Prostate gland (tissue), 2 donors: ENCODE results near the gene KIAA0753.

ENCODE experiments used
- CTCF ChIP-seq, 4 experiments: fragments of 200-600 bp in 2 of 4; fragments of 450-650 bp in 2 of 4; sonication (generic) in 2 of 4; IDR thresholded peaks; 1 replicate in 3 of 4; 2 replicates in 1 of 4; pipeline ENCODE4 v1.5.1; 2016 to 2019; ENCODE audit warnings: antibody characterized with exemption in 4 of 4, mild to moderate bottlenecking in 2 of 4, moderate library complexity in 2 of 4
- POLR2A ChIP-seq: fragments of 450-650 bp; IDR thresholded peaks from one replicate; pipeline ENCODE4 v1.6.1; 2016; ENCODE audit warnings: antibody characterized with exemption, mild to moderate bottlenecking

GRCh38 chr17:6561446-6561845 is 79.1 kb downstream of the KIAA0753 start:
- no peak for TF ChIP-seq POLR2A
- TF ChIP-seq CTCF (IDR thresholded peaks at IDR 0.05): no peak
